CD1c-positive myeloid dendritic cell (primary cell): ENCODE data around the gene LONRF3.
"Not testable (repeated sequence)": the region's sequence is repeated elsewhere in the genome, so short reads cannot be mapped to it uniquely, and the experiment has no call there.

Source experiments
- DNase-seq: peaks from one replicate; pipeline ENCODE4 v3.0.0-alpha.2; 2016; ENCODE audit errors: extremely low spot score

Gene LONRF3

DNA sequence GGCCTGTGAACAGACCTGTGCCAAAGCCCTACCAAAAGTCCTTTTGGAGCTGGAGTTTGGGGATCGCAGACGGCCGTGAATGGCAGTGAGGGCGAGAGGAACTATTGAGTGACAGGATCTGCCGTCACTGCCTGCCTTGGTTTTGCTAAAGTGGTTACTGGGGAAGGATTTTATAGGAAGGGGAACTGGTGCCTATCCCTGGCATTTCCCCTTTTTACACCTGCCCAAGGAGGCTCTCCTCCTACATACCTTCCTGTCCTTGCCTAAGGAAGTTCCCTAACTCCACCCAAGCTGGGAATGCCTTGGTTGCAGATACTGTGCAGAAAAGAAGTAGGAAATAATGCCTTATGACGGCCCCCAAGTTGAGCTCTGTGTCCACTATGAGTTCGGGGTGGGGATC, 14.5 kb downstream of the LONRF3 start:
- DNase-seq = peak; percentile 70

DNA sequence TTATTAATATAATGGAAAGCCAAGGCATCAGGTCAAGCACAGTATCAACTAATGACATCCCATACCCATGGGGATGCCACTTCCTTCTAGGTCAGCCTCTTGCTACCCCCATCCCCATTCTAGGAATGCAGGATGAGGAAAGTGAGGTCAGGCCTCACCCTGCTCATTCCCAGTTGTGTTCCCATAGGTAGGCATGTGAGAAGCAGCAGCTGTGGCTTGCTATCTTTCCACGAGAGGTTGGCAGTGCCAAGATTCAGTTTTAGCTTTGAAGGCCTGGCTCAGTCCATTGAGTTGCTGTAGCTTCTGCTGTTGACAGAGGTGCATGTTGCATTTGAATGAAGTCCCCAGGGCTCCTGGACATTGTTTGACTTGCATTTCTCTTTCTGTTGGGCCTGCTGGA, 15.5 kb downstream of the LONRF3 start:
- DNase-seq = no peak

DNA sequence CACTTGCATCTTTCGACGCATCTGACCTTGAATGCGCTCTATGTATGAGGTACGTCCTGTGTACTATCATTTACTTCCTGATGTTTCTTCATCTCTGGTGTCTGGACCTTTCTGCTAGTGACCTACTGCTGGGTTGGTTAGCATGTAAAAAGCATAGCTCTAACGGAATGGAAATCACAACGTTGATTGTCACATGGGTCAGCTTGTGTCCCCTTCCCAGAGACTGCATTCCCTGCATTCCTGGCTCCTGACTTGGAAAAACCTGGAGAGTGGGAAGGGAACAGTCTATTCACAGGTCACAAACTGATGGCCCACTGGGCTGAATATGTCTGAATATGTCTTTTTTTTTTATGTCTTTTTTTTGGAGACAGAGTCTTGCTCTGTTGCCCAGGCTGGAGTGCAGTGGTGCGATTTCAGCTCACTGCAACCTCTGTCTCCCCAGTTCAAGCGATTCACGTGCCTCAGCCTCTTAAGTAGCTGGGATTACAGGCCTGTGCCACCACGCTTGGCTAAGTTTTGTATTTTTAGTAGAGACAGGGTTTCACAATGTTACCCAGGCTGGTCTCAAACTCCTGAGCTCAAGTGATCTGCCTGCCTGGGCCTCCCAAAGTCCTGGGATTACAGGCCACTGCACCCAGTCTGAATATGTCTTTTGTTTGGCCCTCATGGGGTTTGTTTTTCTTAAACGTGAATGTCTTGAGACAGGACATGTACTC, 16.3 kb downstream of the LONRF3 start:
- no peak for DNase-seq

DNA sequence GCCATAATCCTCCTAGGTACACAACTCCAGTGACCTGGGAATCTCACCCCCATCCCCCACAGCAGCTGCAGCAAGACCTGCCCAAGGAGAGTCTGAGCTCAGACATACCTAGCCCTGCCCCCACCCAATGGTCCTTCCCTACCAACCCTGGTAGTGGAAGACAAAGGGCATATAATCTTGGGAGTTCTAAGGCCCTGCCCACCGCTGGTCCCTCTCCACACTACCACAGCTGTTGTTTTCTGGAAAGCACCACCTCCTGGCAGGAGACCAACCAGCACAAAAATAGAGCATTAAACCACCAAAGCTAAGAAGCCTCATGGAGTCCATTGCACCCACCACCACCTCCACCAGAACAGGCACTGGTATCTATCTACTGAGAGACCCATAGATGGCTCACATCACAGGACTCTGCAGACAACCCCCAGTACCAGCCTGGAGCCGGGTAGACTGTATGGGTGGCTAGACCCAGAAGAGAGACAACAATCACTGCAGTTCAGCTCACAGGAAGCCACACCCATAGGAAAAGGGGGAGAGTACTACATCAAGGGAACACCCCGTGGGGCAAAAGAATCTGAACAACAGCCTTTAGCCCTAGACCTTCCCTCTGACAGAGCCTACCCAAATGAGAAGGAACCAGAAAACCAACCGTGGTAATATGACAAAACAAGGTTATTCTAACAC, 18.2 kb downstream of the LONRF3 start:
- not testable (repeated sequence) for DNase-seq

DNA sequence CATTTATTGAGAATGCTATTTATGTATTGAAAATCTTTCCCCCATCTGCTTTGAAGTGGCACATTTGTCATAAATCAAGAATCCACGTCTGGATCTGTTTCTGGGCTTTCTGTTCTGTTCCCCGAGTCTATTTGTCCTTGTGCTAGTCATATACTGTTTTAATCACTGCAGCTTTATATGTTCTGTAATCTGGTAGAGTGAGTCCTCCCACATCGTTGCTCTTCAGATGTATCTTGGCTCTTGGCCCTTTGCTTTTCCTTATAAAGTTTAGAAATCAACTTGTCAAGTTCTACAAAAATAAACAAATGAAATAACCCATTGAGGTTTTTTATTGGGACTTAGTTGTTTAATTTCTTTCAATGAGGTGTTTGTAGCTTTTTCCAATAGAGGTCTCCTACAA, 29.0 kb downstream of the LONRF3 start:
- DNase-seq = no peak

DNA sequence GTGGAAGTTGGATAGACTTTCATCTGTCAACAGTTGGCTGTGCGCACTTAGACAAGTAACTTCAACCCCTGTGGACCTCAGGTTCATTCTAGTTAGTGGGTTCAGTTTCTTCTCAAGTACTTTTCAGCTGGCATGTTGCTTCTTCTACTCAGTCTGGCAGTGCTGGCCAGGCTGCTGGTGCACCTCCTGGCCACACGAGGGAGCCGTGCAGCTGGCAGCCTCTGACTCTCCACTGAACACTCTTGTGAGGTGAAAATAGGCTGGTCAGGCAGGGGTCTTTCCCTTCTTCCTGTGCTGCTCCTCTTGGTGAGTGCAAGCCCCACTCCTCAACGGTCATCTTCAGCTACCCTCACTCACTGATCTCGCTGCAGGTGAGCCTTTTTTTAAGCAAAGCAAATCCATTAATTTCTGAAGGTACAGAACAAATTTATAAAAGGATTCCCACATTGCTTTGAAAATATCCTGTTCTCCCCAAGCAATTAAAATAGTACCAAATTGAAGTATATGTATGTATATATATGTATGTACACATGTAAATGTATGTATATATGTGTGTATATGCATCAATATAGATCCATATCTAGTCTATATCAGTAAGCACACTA, 30.6 kb downstream of the LONRF3 start:
- DNase-seq = peak; percentile 45

DNA sequence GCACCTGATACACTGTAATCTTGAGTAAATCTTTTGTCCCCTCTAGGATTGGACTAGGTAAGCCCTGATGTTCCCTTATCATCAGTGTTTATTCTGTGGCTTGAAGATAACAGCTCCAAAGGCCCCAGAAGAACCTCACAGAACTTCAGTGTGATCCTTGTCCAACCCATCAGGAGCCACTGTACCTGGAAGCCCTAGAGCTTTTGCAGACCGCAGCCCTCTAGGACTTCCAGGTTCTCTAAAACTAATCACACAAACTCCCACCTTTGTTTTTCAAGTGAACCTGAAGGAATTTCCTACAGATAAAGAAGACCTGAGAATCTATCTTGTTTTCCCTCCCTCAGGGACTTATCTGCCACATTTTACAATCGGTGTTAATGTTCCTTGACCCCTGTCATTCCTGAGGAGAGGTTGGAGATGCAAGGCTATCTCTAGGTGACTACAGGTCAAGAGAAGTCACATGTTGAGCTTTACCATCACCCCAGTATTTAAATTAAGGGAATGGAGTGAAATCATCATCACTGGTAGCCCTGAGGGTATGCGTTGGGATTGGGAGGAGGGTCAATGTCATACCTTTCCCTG, 32.9 kb downstream of the LONRF3 start:
- DNase-seq = no peak

DNA sequence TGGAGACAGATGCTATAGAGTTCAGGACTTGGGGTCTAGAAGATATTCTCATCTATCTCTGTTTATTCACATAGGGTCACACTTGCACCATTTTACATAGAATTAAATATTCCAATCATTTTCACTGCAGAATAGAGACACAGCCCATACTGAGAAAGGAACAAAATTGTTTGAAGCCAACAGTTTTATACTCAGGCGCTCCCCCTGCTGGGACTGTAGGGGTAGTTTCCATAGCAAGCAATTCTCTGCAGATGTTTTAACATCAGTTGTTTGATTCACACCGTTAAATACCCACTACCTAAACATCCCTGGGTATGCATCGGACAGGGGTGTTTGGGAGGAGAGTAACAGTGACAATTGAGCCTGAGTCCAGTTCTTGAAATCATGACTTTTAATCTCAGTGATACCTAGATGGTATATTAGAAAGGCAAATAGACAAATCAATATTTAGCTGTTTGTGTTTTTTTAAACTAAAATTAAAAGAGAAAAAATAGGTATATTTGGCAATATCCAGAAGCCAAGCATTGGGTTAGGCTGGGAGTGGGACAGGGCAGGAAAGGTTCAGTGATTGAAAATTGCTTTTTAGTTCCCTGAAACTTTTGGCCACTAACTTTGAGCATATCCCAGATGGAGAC, 33.8 kb downstream of the LONRF3 start:
- DNase-seq = peak; percentile 20

DNA sequence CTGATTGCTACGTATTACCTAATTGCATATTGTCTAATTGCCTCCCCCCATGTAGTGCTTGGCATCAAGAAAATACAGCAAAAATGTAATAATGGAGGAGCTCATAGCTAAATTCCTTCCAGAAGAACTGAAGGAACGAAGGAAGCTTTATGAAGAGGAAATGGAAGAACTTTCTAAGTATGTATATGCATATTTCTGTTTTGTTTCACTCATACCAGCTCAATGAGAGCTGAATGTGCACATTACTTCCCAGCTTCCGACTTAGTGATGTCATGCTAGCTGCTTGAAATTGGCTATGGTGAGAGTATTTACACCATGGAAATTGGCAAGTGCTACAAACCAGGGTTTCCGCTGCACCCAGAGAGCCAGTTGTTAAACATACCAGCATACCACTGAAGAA, 34.7 kb downstream of the LONRF3 start:
- DNase-seq = no peak

DNA sequence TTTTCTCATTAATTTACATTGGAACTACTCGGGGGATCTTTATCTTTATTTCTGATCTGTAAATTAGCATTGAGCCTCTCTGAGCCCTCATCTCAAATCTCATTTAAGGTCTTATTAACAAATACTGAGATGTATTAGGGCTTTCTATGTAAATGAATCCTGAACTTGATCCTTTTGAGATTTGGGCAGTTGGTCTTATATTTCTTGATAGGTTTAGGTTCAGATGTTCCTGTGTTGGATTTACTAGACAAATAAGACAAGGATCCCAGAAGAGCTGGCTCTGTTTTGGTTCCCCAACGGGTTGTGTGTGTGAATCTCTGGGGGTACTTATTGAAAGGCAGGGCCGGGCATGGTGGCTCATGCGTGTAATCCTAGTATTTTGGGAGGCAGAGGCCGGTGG, 36.1 kb downstream of the LONRF3 start:
- DNase-seq = no peak

DNA sequence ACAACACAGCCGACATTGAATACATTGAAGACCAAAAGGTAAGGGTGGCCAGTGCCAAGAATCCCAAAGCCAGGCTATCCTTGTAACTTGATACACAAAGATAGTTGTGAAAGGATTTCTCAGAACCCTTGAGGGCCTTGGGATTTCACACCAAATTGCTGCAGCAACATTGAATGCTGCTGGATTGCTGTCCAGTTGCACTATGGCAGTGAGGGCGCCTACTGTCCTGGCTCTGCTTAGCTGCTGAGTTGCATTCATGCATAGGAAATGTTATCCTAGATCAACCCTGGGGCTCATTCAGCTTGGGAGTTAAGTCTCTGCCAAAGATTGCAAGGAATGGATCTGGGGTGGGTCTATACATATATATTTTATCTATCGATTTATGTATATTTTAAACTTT, 38.7 kb downstream of the LONRF3 start:
- no peak for DNase-seq

DNA sequence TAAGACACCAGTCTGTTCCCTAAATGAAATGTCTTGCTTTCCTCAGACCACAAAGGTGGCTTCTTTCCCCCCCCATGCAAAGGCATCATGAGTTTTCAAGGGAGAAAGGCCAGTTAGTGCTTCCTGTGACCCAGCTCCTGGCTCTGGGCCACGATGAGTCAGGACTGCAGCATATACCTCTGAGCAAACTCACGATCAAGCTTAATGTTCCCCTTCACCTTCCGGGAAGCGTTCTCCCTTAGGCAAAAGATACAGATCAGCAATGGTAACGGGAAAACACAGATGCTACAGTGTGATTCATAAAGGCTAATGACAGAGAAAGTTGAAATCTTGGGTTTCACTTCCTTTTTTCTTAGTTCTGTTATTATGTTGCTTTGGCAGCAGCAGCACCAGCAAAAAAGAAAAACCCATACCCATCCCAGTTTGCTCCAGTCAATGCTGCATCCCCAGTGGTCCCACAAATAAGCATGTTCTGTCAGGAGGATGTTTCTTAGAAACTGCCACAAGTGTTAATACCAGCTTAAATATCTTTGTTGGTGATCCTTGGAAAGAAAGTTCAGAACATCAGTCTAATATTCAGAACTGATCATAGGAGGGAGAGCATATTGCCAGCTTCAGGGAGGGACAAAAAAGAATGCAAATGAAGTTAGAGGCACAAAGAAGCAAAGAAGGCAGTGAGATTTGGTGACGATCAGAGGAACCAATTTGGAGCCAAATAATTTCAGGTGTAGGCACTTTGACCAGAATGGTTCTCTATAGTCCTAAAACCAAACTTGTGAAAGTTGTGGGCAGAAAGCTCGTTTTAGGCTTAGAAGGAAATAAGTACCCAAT, 41.2 kb downstream of the LONRF3 start:
- peak; percentile 89 for DNase-seq

DNA sequence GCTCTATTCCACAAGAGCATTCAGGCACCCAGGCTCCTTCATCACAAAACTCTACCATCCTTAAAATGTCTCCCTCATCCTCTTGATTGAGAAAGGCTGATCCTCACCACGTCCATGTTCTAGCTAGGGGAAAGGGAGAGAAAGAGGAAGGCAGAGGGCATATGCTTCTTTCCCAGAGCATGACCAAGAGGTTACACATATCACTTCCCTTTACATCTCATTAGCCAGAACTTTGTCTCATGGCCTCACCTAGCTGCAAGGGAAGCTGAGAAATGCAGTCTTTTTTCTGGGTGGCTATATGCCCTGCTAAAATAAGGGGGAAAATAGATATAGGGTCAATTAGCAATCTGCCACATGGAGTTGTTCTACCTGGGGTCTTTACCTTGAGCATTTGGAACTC, 42.7 kb downstream of the LONRF3 start:
- DNase-seq = peak; percentile 58

DNA sequence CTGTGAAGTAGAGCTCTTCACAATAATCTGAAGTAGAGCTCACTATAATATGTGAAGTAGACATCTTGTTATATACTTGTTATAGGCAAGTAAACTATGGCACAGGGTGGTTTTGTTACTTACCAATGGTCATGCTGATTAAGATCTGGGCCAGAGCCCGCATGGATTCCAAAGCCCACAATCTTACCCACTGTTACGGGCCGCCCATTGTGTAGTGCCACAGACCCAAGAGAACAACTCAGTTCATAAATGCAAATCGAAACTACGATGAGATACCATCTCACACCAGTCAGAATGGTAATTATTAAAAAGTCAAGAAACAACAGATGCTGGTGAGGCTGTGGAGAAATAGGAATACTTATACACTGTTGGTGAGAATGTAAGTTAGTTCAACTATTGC, 51.5 kb downstream of the LONRF3 start:
- no peak for DNase-seq

DNA sequence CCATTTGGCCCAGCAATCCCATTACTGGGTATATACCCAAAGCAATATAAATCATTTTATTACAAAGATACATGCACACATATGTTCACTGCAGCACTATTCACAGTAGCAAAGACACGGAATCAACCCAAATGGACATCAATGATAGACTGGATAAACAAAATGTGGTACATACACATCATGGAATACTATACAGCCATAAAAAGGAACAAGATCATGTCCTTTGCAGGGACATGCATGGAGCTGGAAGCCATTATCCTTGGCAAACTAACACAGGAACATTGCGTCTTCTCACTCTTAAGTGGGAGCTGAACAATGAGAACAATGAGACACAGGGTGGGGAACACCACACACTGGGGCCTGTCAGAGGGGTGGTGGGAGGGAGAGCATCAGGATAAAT, 51.9 kb downstream of the LONRF3 start:
- not testable (repeated sequence) for DNase-seq

DNA sequence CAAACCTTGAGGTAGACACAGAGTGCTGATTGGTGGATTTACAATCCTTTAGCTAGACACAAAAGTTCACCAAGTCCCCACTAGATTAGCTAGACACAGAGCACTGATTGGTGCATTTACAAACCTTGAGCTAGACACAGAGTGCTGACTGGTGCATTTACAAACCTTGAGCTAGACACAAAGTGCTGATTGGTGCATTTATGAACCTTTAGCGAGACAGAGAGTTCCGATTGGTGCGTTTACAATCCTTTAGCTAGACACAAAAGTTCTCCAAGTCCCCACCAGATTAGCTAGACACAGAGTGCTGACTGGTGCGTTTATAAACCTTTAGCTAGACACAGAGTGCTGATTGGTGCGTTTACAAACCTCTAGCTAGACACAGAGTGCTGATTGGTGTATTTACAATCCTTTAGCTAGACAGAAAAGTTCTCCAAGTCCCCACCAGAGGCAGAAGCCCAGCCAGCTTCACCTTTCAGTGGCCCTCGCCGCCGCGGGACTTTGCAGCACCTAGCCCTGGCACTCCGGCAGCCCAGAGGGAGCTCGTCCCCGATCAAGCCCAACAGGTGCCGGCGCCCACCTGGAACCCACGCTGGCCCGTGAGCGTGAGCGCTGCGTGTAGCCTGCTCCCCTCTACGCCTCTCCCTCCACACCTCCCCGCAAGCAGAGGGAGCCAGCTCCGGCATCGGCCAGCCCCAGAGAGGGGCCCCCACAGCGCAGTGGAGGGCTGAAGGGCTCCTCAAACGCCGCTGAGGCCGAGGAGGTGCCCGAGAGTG, 53.7 kb downstream of the LONRF3 start:
- DNase-seq = not testable (repeated sequence)

DNA sequence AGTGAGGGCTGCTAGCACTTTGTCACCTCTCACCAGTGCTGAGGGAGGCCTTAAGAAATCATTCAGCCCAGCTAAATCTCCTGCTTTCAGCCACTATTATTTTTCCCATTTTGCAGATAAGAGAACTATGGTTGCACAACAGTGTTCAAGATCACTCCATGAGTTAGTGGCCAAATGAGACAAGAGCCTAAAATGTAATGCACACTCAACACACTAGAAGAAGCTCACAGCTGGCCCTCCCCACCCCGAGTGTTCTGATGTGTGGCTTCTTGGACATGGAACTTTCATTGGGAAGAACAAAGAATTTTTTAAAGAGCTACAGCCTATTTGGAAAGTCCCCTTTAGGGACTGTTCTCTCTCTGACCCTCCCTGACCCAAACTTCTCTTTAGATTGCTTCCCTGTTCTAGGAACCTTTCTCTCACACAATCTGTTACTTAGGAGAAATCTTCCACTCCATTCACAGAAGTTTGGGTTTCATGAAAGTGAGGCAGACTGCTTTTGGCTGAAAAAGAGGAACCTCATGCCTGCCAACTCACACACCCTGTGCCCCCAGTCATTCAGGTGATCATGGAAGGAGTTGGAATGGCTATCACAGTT, 54.4 kb downstream of the LONRF3 start:
- peak; percentile 50 for DNase-seq

DNA sequence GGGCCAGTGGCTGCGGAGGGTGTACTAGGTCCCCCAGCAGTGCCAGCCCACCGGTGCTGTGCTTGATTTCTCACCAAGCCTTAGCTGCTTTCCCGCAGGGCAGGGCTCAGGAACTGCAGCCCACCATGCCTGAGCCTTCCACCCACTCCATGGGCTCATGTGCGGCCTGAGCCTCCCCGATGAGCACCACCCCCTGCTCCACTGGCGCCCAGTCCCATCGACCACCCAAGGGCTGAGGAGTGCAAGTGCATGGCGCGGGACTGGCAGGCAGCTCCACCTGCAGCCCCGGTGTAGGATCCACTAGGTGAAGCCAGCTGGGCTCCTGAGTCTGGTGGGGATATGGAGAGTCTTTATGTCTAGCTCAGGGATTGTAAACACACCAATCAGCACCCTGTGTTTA, 55.2 kb downstream of the LONRF3 start:
- DNase-seq = not testable (repeated sequence)

DNA sequence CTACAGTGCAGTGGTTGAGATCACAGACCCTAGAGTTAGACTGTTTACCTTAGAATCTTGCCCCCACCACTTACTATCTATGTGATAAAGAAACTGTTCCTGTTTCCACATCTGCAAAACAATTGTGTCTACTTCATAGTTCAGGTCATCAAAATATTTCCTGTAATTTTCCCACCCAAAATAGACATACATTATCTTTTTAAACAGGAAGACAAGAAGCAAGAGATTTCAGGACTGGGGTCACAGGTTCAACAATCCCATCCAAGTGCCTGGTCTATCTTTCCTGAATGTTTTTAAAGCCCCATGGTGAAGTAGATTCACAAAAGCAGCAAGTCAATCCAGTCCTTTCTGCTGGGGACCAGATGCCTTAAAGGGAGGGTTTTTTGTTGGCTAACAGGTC, 56.6 kb downstream of the LONRF3 start:
- DNase-seq = no peak
